ENCODE results near the gene TNFRSF1B.

DNA sequence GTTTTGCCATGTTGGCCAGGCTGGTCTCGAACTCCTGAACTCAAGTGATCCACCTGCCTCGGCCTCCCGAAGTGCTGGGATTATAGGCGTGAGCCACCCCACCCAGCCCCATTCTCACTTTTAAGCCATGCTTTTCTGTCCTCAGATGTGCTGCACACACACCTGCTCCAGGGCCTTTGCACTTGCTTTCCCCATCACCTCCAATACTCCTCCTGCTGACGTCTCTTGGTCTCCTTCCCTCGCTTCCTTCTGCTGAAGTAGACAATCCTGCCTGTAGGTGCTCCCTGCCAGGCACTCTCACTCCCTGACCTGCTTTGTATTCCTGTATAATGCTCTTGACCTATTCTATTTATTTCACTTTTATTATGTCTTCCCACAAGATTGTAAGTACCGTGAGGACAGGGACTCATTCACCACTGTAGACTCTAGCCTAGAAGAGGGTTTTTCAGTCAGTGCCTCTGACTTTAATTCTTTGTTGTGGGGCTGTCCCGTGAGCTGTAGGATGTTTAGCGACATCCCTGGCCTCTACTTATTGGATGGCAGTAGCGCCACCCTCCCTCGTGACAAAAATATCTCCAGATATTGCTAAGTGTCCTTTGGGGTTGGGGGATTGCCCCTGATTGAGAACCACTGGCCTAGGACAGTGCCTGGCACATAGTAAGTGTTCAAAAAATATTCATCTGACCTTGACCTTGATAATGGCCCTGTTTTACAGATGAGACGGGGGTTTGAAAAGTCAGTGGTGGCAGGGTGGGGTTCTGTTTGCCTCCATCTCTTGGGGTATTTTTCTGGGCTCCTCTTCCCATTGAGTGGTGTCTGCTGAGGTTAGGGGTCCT, 4.6 kb downstream of the TNFRSF1B start:
- TF ChIP-seq ZNF148 (tag by site-specific recombination; IDR thresholded peaks at IDR 0.05; ENCODE audit: borderline replicate concordance) (no peak), CTCF (tag by site-specific recombination; IDR thresholded peaks at IDR 0.05) (no peak), ZFP41 (tag by site-specific recombination; IDR thresholded peaks at IDR 0.05; ENCODE audit: borderline replicate concordance) (no peak), ZNF221 (tag by site-specific recombination; IDR thresholded peaks at IDR 0.05; ENCODE audit: borderline replicate concordance) (no peak), ZNF792 (tag by site-specific recombination; IDR thresholded peaks at IDR 0.05) (no peak), ZNF645 (tag by site-specific recombination; IDR thresholded peaks at IDR 0.05) (no peak), ZNF248 (tag by site-specific recombination; IDR thresholded peaks at IDR 0.05) (no peak), PRDM10 (tag by site-specific recombination; IDR thresholded peaks at IDR 0.05) (no peak), ZNF639 (tag by site-specific recombination; IDR thresholded peaks at IDR 0.05) (no peak), KLF16 (tag by site-specific recombination; IDR thresholded peaks at IDR 0.05) (no peak), KLF9 (tag by site-specific recombination; IDR thresholded peaks at IDR 0.05; ENCODE audit: low read depth) (no peak), SALL2 (tag by site-specific recombination; IDR thresholded peaks at IDR 0.05; ENCODE audit: borderline replicate concordance) (no peak)
- TF ChIP-seq, protein P1, sequence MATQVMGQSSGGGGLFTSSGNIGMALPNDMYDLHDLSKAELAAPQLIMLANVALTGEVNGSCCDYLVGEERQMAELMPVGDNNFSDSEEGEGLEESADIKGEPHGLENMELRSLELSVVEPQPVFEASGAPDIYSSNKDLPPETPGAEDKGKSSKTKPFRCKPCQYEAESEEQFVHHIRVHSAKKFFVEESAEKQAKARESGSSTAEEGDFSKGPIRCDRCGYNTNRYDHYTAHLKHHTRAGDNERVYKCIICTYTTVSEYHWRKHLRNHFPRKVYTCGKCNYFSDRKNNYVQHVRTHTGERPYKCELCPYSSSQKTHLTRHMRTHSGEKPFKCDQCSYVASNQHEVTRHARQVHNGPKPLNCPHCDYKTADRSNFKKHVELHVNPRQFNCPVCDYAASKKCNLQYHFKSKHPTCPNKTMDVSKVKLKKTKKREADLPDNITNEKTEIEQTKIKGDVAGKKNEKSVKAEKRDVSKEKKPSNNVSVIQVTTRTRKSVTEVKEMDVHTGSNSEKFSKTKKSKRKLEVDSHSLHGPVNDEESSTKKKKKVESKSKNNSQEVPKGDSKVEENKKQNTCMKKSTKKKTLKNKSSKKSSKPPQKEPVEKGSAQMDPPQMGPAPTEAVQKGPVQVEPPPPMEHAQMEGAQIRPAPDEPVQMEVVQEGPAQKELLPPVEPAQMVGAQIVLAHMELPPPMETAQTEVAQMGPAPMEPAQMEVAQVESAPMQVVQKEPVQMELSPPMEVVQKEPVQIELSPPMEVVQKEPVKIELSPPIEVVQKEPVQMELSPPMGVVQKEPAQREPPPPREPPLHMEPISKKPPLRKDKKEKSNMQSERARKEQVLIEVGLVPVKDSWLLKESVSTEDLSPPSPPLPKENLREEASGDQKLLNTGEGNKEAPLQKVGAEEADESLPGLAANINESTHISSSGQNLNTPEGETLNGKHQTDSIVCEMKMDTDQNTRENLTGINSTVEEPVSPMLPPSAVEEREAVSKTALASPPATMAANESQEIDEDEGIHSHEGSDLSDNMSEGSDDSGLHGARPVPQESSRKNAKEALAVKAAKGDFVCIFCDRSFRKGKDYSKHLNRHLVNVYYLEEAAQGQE (tag by site-specific recombination; IDR thresholded peaks at IDR 0.05), result no peak
- TF ChIP-seq, protein P2, sequence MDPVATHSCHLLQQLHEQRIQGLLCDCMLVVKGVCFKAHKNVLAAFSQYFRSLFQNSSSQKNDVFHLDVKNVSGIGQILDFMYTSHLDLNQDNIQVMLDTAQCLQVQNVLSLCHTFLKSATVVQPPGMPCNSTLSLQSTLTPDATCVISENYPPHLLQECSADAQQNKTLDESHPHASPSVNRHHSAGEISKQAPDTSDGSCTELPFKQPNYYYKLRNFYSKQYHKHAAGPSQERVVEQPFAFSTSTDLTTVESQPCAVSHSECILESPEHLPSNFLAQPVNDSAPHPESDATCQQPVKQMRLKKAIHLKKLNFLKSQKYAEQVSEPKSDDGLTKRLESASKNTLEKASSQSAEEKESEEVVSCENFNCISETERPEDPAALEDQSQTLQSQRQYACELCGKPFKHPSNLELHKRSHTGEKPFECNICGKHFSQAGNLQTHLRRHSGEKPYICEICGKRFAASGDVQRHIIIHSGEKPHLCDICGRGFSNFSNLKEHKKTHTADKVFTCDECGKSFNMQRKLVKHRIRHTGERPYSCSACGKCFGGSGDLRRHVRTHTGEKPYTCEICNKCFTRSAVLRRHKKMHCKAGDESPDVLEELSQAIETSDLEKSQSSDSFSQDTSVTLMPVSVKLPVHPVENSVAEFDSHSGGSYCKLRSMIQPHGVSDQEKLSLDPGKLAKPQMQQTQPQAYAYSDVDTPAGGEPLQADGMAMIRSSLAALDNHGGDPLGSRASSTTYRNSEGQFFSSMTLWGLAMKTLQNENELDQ (tag by site-specific recombination; IDR thresholded peaks at IDR 0.05; ENCODE audit: low read depth), result no peak

All from HEK293 (cell line).